Gastrocnemius medialis (tissue), 4 donors: ENCODE measurements around the gene PRKCE. TPM values are rescaled to one million over a fixed set of nuclear protein-coding genes. Genes with fewer than 3 reads are reported as not detected.

Source experiments
- ATAC-seq, 2 donors: fragments of 150-250 bp; one replicate each; pipeline ENCODE4 v1.9.1; 2016
- DNase-seq, 2 donors: peaks; one replicate each; pipeline ENCODE4 v3.0.0-alpha.2; 2019
- H3K27ac ChIP-seq, 4 donors: fragments of 200-600 bp; sonication (generic); 1 replicate in 1 of 4; 2 replicates in 3 of 4; pipeline ENCODE4 v1.5.1; 2016 to 2018; ENCODE audit warnings: mild to moderate bottlenecking in 2 of 4, moderate library complexity in 1 of 4
- H3K27me3 ChIP-seq, 3 donors: fragments of 200-600 bp; sonication (generic) in 2 of 3; 1 replicate in 1 of 3; 2 replicates in 2 of 3; pipeline versions ENCODE4 v1.5.1 to v1.6.0; 2016 to 2019; ENCODE audit warnings: mild to moderate bottlenecking in 1 of 3, moderate library complexity in 1 of 3
- H3K36me3 ChIP-seq, 2 donors: fragments of 200-600 bp; sonication (generic) in 1 of 2; one replicate each; pipeline ENCODE4 v1.5.1; 2017 to 2018
- H3K4me1 ChIP-seq, 2 donors: fragments of 200-600 bp; sonication (generic) in 1 of 2; one replicate each; pipeline ENCODE4 v1.5.1; 2016 to 2017; ENCODE audit warnings: mild to moderate bottlenecking in 2 of 2
- H3K4me3 ChIP-seq, 4 donors: fragments of 200-600 bp; sonication (generic) in 3 of 4; 1 replicate in 1 of 4; 2 replicates in 3 of 4; pipeline ENCODE4 v1.5.1; 2016 to 2019; ENCODE audit warnings: mild to moderate bottlenecking in 2 of 4
- H3K9me3 ChIP-seq, 3 donors: fragments of 200-600 bp; sonication (generic) in 2 of 3; 1 replicate in 1 of 3; 2 replicates in 2 of 3; pipeline ENCODE4 v1.5.1; 2016 to 2019
- CTCF ChIP-seq, 5 experiments: fragments of 450-650 bp in 3 of 5; fragments of 200-600 bp in 2 of 5; sonication (generic) in 2 of 5; IDR thresholded peaks in 4 of 5; conservative IDR thresholded peaks in 1 of 5; 1 replicate in 4 of 5; 2 replicates in 1 of 5; pipeline ENCODE4 v1.5.1; 2016 to 2019; ENCODE audit warnings: antibody characterized with exemption in 5 of 5, mild to moderate bottlenecking in 3 of 5, moderate library complexity in 3 of 5
- POLR2A ChIP-seq, 2 donors: fragments of 450-650 bp; IDR thresholded peaks; one replicate each; pipeline ENCODE4 v1.6.1; 2017; ENCODE audit warnings: antibody characterized with exemption in 2 of 2, mild to moderate bottlenecking in 2 of 2, moderate library complexity in 2 of 2
- in situ Hi-C, 4 donors: fragments of 200-750 bp; cut with MboI; loops; one replicate each; pipeline versions ENCODE4 v1.15.0 to v1.8.0; 2017; ENCODE audit warnings: low sequenced_read_pairs in 4 of 4
- intact Hi-C: fragments of 100-400 bp; cut with DNase I; formaldehyde crosslinking; loops from one replicate; pipeline ENCODE4 v1.15.1; 2023; ENCODE audit warnings: low total_unique reads
- total RNA-seq, 4 donors: library from RNA; depleted of rRNA; stranded (reverse); fragments of >200 nt; gene quantifications; one replicate each; pipeline versions ENCODE4 v1.1.0 to v1.2.3, GENCODE V29; 2016

Gene PRKCE
- total RNA-seq, 4 donors from 2014 or later = 5.8 to 28.9 (median 11.8) TPM

GRCh38 chr2:45612731-45613130, 38.7 kb upstream of the PRKCE start:
- H3K27ac ChIP-seq = no peak overlapping the region
- ATAC-seq (no peak), DNase-seq (no peak)
- no peaks in the 10 kb centered on the region for H3K27me3 ChIP-seq
- in situ Hi-C loops = no loop called here
- no peak overlapping the region for H3K4me3 ChIP-seq
- peaks cover 13 to 16% of the 10 kb centered on the region in 2 donors for H3K4me1 ChIP-seq
- TF ChIP-seq CTCF (IDR thresholded peaks at IDR 0.05 in 4 of 5, conservative IDR thresholded peaks at IDR 0.05 in 1 of 5) (no peak), POLR2A (IDR thresholded peaks at IDR 0.05) (no peak)
- H3K36me3 ChIP-seq = no peaks in the 10 kb centered on the region
- no peaks in the 10 kb centered on the region for H3K9me3 ChIP-seq
- intact Hi-C loops = no loop called here

- no peak for ATAC-seq
- peaks cover 13 to 17% of the 10 kb centered on the region in 2 donors for H3K4me1 ChIP-seq
- H3K4me3 ChIP-seq = no peak overlapping the region
- H3K27me3 ChIP-seq = no peaks in the 10 kb centered on the region
- TF ChIP-seq CTCF (IDR thresholded peaks at IDR 0.05 in 4 of 5, conservative IDR thresholded peaks at IDR 0.05 in 1 of 5) (no peak), POLR2A (IDR thresholded peaks at IDR 0.05) (no peak)
- in situ Hi-C loops (no loop called here), intact Hi-C loops (no loop called here)
- H3K27ac ChIP-seq = no peak overlapping the region
- no peaks in the 10 kb centered on the region for H3K9me3 ChIP-seq
- H3K36me3 ChIP-seq = no peaks in the 10 kb centered on the region
- no peak for DNase-seq
Observed at GRCh38 chr2:45614330-45614729, 37.1 kb upstream of the PRKCE start.

GRCh38 chr2:45614871-45615415, 36.5 kb upstream of the PRKCE start:
- TF ChIP-seq CTCF (IDR thresholded peaks at IDR 0.05 in 4 of 5, conservative IDR thresholded peaks at IDR 0.05 in 1 of 5) = no peak
- TF ChIP-seq POLR2A (IDR thresholded peaks at IDR 0.05) = no peak
- peaks cover 8 to 16% of the 10 kb centered on the region in 2 donors for H3K4me1 ChIP-seq
- ATAC-seq (no peak), DNase-seq (no peak)
- no peak overlapping the region for H3K27ac ChIP-seq
- no peaks in the 10 kb centered on the region for H3K9me3 ChIP-seq
- intact Hi-C loops = no loop called here
- H3K27me3 ChIP-seq = no peaks in the 10 kb centered on the region
- H3K4me3 ChIP-seq = no peak overlapping the region
- no peaks in the 10 kb centered on the region for H3K36me3 ChIP-seq
- in situ Hi-C loops = no loop called here

GRCh38 chr2:45616658-45617411, 34.6 kb upstream of the PRKCE start:
- intact Hi-C loops = no loop called here
- Histone ChIP-seq H3K36me3 (no peaks in the 10 kb centered on the region), H3K27me3 (no peaks in the 10 kb centered on the region), H3K27ac (no peak overlapping the region), H3K9me3 (no peaks in the 10 kb centered on the region), H3K4me1 (peaks cover 0 to 8% of the 10 kb centered on the region in 2 donors), H3K4me3 (no peak overlapping the region)
- TF ChIP-seq CTCF (IDR thresholded peaks at IDR 0.05 in 4 of 5, conservative IDR thresholded peaks at IDR 0.05 in 1 of 5) (no peak), POLR2A (IDR thresholded peaks at IDR 0.05) (no peak)
- no peak for DNase-seq
- ATAC-seq = no peak
- in situ Hi-C loops = no loop called here
